Epithelial cell of esophagus (primary cell): ENCODE results near the gene GFRA1.

ENCODE experiments used
- DNase-seq: peaks from one replicate; pipeline ENCODE4 v3.0.0; 2010; ENCODE audit warnings: low read depth
- H3K4me3 ChIP-seq: 2 replicates; pipeline ENCODE4 v1.5.1; 2011; ENCODE audit warnings: mild to moderate bottlenecking, low read length, control low read depth
- TF ChIP-seq, protein P1 (sequence below): IDR thresholded peaks from 2 replicates; pipeline ENCODE4 v1.5.1; 2011; ENCODE audit warnings: low read depth, mild to moderate bottlenecking, low read length, control low read depth, inconsistent platforms; ENCODE audit not compliant: insufficient read depth; ENCODE audit errors: missing control alignments

The GFRA1 gene

DNA sequence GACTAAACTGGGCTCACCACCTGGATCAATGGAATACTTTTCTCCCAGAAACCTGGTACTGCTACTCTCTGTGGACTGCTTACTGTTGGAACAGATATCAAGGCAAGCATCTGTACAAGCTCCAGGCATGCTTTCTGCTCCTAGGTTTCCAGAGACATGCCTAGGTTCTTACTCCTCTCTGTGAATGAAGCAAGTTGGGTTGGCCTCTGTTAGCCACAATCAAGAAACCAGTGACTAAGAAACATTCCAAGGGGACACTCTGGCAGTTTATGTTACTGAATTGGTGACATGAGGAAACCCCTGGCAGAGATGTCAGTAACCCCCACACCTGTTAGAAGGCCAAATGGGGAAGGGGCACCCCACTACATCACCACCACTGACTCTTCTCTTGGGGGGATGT is 121.9 kb downstream of the GFRA1 start:
- DNase-seq, result no peak
- no peak overlapping the region for H3K4me3 ChIP-seq
- TF ChIP-seq, protein P1, sequence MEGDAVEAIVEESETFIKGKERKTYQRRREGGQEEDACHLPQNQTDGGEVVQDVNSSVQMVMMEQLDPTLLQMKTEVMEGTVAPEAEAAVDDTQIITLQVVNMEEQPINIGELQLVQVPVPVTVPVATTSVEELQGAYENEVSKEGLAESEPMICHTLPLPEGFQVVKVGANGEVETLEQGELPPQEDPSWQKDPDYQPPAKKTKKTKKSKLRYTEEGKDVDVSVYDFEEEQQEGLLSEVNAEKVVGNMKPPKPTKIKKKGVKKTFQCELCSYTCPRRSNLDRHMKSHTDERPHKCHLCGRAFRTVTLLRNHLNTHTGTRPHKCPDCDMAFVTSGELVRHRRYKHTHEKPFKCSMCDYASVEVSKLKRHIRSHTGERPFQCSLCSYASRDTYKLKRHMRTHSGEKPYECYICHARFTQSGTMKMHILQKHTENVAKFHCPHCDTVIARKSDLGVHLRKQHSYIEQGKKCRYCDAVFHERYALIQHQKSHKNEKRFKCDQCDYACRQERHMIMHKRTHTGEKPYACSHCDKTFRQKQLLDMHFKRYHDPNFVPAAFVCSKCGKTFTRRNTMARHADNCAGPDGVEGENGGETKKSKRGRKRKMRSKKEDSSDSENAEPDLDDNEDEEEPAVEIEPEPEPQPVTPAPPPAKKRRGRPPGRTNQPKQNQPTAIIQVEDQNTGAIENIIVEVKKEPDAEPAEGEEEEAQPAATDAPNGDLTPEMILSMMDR, result no peak

DNA sequence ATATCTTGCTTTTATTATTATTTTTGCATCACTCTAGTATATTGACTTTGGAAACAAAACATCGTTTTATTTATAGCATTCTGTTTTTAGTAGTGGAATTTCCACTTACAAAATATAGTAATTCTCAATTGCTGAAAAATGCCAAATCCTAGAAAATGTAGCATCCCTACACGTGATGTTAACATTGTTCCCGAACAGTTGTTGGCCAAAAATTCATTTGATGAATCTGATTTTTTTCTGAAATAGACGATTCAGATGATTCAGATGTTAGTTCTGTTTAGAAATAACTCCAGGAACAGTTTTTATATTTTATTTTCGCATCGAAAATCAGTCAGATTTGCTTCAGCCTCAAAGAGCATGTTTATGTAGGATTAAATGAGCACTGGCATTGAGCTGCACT is 122.4 kb downstream of the GFRA1 start:
- TF ChIP-seq, protein P1, result no peak
- H3K4me3 ChIP-seq, result no peak overlapping the region
- DNase-seq, result no peak

DNA sequence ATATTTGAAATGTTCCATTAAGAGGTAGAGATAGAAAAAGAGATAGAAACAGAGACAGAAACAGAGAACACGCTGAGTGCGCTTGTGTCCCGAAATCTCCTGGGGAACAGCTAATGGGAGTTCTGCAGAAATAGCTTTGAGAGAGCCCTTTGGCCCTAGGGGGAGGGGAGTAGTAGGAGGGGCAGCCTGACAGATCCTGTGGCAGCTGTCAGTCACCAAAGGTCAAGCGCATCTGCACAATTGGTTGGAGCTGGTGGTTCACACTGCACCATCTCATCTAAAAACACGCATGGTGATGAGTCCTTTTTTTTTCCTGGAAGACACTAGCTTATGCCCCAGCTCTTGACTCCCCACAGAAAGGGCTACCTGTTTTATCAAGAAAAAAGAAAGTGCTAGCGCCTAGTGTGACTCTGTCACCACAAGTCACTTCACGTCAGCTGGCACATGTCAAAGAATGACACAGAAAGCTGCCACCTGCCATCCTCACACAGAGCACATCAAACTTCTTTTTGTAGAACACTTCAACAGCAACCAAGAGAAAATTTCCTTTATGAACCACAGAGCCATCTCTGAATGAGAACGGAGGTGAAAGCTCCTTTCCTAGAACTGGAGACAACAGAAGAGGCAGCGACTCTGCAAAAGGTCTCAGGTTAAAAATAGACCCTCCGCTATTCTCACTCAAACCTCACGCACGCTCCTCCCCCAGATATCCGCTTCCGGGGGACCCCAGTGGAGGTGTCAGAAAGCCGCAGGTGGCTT is 125.7 kb downstream of the GFRA1 start:
- DNase-seq, result no peak
- TF ChIP-seq, protein P1, result no peak
- no peak overlapping the region for H3K4me3 ChIP-seq

DNA sequence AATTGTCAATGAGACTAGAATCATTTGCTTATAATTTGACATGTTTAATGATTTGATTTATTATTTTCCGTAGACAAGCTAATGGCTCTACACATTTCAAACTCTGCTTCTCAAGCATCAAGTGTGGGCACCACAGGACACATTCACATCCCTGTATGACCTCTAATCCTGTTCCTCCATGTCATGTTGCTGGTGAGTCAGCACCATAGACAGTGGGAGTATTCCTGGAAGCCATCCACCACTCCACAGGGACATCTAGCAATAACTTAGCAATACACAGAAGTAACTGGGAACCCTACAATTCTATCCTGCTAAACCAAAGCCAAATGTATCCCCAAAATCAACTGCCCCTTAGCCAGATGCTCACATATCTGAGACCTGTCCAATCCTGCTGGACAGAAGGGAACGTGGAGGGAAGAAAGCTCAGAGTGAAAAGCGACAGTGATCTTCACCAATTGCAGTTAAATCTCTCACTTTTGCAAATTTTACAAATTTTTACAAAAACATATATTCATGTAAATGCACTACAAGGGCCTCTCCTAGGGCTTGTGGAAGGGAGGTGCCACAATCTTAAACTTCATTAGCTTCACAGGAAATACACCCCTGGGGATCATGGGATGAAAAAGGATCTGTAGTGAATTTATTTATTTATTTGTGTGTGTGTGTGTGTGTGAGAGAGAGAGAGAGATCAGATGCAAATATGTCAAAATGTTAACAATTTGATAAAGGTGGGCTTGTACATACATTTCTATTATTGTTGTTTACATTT is 126.5 kb downstream of the GFRA1 start:
- DNase-seq, result no peak
- TF ChIP-seq, protein P1, result no peak
- no peak overlapping the region for H3K4me3 ChIP-seq

DNA sequence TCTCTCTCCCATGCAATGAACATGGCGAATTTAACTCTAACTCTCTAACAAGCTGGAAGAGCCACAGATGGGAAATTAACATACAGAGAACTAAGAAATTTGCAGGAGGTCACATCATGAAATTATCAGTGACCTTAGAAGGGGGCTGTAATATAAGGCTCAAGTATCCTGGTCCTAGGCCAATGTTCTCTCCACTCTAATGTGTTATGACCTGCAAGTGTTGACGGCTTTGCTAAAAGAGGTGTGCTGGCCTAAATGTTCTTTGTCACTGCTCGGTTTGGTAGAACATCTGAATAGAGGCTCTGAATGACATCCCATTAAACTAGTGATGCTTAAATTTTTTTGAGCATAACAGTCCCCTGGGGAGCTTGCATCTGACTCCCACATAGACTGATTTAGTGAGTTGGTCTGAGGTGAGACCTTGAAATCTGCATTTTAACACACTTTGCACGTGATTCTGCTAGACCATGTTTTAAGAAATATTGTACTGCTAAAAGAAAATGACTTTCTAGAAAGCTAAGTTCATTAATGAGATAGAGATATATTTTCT is 129.3 kb downstream of the GFRA1 start:
- TF ChIP-seq, protein P1, result no peak
- no peak overlapping the region for H3K4me3 ChIP-seq
- no peak for DNase-seq

DNA sequence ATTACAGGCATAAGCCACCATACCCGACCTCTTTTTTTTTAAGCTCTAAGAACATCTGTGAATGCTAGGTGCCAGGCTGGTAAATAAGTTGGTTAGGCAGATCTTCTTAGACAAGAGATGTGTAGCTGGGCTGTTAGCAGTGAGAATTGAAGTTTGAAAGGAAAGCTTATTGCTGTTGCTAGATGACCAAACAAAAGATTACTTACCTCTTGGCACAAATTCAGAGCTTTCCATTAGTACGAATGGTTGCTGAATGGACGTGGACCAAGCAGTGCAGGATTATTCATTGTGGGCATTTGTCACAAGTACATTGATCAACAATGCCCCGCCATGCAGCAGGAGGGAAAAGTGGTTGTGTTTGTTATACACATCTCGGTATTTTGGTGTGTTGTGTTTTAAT is 131.2 kb downstream of the GFRA1 start:
- DNase-seq, result no peak
- no peak overlapping the region for H3K4me3 ChIP-seq
- TF ChIP-seq, protein P1, result no peak
